GM18498 (cell line): Measurements from ENCODE around the gene DNAH2.
"Not testable (repeated sequence)": the region's sequence is repeated elsewhere in the genome, so short reads cannot be mapped to it uniquely, and the experiment has no call there.

Experiments used
- ATAC-seq: cut with Tn5 transposase; IDR thresholded peaks from one replicate; pipeline ENCODE4 v1.9.1; 2021; ENCODE audit warnings: mild to moderate bottlenecking, moderate library complexity; ENCODE audit not compliant: unreplicated experiment

The DNAH2 gene

GRCh38 chr17:7774055-7774521 is 56.5 kb downstream of the DNAH2 start:
- ATAC-seq: no peak

- ATAC-seq: no peak
Measured at GRCh38 chr17:7775051-7775450, 57.5 kb downstream of the DNAH2 start.

DNA sequence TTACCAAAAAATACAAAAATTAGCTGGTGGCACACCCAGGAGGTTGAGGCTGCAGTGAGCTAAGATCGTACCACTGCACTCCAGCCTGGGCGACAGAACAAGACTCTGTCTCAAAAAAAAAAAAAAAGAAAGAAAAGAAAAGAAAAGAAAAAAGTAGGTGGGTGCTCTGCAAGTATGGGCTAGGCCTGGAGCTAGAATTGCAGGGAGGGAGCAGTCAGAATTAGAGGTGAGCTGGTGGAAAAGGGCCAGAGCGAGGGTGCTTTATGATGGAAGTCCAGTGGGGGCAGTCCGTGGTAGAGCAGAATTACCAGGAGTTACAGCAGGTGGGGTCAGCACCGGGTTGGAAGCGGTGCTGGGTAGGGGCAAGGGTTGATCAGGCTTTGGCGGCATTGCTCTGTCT is 59.5 kb downstream of the DNAH2 start:
- ATAC-seq: no peak

- no peak for ATAC-seq
Measured at GRCh38 chr17:7780736-7781135, 63.2 kb downstream of the DNAH2 start.

- peak; percentile 63 for ATAC-seq
Measured at GRCh38 chr17:7781429-7781828, 63.9 kb downstream of the DNAH2 start.

GRCh38 chr17:7782240-7782639 is 64.7 kb downstream of the DNAH2 start:
- no peak for ATAC-seq

- no peak for ATAC-seq
Measured at GRCh38 chr17:7786866-7787265, 69.3 kb downstream of the DNAH2 start.

DNA sequence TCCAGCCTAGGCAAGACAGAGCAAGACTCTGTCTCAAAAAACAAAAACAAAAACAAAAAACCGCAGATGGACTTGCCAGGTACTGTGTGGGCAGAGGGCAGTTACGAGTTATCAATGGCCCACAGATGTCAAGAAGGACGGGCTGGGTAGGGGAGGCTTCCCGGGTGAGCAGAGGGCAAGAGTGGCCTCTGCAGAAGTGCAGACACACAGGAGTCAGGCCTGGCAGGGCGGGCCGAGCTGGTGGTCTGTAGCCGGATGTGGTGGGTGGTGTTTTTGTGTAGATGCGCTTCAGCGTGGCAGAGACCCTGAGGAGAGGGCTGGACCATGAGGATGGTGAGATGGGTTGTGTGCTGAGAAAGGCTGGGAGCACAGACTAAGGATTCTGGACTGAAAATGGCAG is 71.6 kb downstream of the DNAH2 start:
- no peak for ATAC-seq

DNA sequence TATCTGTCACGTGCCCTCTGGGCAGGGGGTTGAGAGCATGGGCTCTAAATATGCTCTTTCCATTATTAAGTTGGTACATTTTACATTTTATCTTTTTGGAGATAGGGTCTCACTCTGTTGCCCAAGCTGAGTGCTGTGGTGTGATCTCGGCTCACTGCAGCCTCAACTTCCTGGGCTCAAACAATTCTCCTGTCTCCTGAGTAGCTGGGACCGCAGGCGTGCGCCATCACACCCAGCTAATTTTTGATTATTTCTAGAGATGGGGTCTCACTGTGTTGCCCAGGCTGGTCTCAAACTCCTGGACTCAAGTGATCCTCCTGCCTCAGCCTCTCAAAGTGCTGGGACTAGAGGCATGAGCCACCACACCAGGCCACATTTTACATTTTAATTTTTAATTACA is 72.6 kb downstream of the DNAH2 start:
- no peak for ATAC-seq

DNA sequence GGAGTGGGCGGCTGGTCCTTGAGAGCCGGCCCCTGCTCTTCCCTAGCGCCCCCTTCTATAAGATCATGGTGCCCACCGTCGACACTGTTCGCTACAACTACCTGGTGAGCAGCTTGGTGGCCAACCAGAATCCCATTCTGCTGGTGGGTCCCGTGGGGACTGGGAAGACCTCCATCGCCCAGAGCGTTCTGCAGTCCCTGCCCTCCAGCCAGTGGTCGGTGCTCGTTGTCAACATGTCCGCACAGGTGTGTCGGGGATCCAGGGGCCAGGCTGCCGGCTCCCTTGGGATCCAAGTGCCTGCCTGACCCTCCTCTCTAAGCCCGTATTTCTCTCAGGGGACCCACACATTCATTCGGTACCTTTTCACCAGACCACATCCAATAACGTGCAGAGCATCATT is 75.1 kb downstream of the DNAH2 start:
- ATAC-seq: no peak

- no peak for ATAC-seq
Measured at GRCh38 chr17:7794075-7794663, 76.6 kb downstream of the DNAH2 start.

DNA sequence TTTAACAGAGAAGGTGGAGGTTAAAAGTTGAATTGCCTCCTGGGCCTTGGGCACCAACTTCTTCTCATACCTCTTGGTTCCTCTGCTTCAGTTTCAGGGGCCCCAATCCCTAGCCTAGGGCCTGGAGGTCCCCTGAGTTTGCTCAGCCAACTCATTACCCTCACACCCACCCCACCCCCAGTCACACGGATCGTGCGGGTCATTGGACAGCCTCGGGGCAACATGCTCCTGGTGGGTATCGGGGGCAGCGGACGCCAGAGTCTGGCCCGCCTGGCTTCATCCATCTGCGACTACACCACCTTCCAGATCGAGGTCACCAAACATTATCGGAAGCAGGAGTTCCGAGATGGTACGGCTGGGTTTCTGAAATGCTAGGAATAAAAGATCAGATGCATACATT is 80.4 kb downstream of the DNAH2 start:
- ATAC-seq: no peak

- ATAC-seq: no peak
Measured at GRCh38 chr17:7798839-7799238, 81.3 kb downstream of the DNAH2 start.

DNA sequence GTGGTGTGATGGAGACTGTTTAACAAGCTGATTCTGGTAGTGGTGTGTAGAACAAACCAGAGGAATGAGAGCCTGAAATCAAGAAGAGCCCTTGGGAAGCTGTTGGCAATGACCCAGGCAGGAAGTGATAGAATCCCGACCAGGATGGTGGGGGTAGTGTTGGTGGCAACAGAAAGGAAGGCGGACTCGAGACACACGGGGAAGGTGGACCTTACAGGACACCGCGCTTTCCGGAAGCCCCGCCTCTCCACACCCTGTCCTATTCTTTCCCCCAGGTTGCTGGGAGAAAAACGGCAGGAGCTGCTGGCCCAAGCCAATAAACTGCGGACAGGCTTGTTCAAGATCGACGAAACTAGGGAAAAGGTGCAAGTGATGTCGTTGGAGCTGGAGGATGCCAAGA is 86.4 kb downstream of the DNAH2 start:
- ATAC-seq: no peak

GRCh38 chr17:7806587-7806986 is 89.0 kb downstream of the DNAH2 start:
- ATAC-seq: no peak

GRCh38 chr17:7807206-7807605 is 89.7 kb downstream of the DNAH2 start:
- no peak for ATAC-seq

DNA sequence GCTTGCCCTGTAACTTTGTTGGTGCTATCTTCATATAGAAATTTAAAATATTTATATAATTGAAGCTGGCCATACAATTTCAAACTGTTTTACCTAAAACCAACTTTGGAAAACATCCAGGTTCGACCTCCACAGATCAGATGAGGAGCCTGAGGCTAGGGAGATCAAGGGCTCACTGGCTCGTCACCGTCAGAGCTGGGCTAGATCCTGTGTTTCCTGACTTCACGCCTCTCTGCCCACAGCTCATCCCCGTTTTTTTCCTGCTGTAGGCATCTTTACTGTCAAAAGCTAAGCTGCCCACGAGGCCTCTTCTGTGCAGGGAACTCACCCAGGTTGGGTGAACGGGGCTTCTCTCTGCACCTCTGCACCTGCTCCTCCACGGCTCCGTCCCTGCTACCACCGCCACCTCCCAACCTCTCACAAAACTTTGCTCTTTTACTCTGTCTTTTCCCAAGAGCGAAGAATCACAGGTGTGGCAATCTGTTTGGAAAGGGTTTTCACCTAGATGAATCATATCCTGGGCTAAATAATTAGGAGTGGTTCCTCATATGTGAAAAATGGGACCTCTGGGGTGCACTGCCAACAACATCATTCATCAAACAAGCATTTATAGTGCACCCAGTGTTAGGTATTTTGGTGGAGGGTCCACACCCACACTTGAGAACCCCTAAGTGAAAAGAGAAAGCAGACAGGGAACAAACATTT is 91.7 kb downstream of the DNAH2 start:
- ATAC-seq: no peak

- not testable (repeated sequence) for ATAC-seq
Measured at GRCh38 chr17:7809791-7810343, 92.3 kb downstream of the DNAH2 start.

- no peak for ATAC-seq
Measured at GRCh38 chr17:7811251-7811650, 93.7 kb downstream of the DNAH2 start.

GRCh38 chr17:7814969-7815368 is 97.4 kb downstream of the DNAH2 start:
- no peak for ATAC-seq

DNA sequence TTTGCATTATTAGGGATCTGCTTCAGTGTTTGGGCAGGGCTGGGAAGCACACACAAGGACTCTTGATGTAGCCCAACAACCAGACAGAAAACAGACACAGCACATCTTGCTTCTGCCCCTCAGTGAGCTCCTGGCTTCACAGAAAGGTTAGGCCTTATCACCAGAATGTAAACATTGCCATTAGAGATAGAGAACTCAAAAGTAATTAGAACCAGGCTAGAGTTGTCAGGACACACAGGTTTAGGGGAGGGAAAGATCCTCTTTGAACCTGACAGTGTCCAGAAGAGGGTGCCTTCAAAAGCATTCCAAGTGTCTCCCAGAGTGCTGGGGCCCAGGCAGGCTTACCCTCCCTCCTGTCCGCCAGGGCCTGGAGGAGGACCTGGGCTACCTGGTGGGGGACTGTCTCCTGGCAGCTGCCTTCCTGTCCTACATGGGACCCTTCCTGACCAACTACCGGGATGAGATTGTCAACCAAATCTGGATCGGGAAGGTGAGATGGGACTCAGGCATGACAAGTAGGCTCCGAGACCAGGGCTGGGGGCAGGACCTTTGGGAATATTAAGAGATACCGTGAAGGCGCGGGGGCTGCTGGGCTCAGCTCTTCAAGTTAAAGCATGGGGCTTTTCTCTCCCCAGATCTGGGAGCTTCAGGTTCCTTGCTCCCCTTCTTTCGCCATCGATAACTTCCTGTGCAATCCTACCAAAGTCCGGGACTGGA is 99.5 kb downstream of the DNAH2 start:
- ATAC-seq: no peak

GRCh38 chr17:7817643-7817964 is 100.1 kb downstream of the DNAH2 start:
- ATAC-seq: no peak
